Measurements from ENCODE around the gene FAIM. TPM values are rescaled to one million over a fixed set of nuclear protein-coding genes. Genes with fewer than 3 reads are reported as not detected.
"Not testable (repeated sequence)": the region's sequence is repeated elsewhere in the genome, so short reads cannot be mapped to it uniquely, and the experiment has no call there.

The FAIM gene
- total RNA-seq = 5.1 TPM

- peak; percentile 56 to 73 (median 72) for DNase-seq (ENCODE audit: low read depth in 2 of 3, low spot score in 2 of 3)
Measured at GRCh38 chr3:138608322-138609135, at the start of gene FAIM. FAIM (plus strand) TSS chr3:138608771; CDS start chr3:138619727, 10,956 bp downstream.

- no peak for DNase-seq (ENCODE audit: low read depth in 2 of 3, low spot score in 2 of 3)
Measured at GRCh38 chr3:138559134-138559533, 49.4 kb upstream of the FAIM start.

GRCh38 chr3:138560501-138560900 lies 48.1 kb upstream of the FAIM start:
- no peak for DNase-seq (ENCODE audit: low read depth in 2 of 3, low spot score in 2 of 3)

- DNase-seq (ENCODE audit: low read depth in 2 of 3, low spot score in 2 of 3) = not testable (repeated sequence)
Measured at GRCh38 chr3:138562902-138563301, 45.7 kb upstream of the FAIM start.

GRCh38 chr3:138566293-138566692 lies 42.3 kb upstream of the FAIM start:
- DNase-seq (ENCODE audit: low read depth in 2 of 3, low spot score in 2 of 3) = not testable (repeated sequence)

GRCh38 chr3:138567403-138567802 lies 41.2 kb upstream of the FAIM start:
- DNase-seq (ENCODE audit: low read depth in 2 of 3, low spot score in 2 of 3) = no peak

- no peak for DNase-seq (ENCODE audit: low read depth in 2 of 3, low spot score in 2 of 3)
Measured at GRCh38 chr3:138569090-138569489, 39.5 kb upstream of the FAIM start.

GRCh38 chr3:138569624-138570023 lies 38.9 kb upstream of the FAIM start:
- DNase-seq (ENCODE audit: low read depth in 2 of 3, low spot score in 2 of 3) = not testable (repeated sequence)

- DNase-seq (ENCODE audit: low read depth in 2 of 3, low spot score in 2 of 3) = no peak
Measured at GRCh38 chr3:138573138-138573537, 35.4 kb upstream of the FAIM start.

- peak in 1 of 3 donors; percentile 26 for DNase-seq (ENCODE audit: low read depth in 2 of 3, low spot score in 2 of 3)
Measured at GRCh38 chr3:138578141-138578540, 30.4 kb upstream of the FAIM start.

GRCh38 chr3:138578961-138579574 lies 29.5 kb upstream of the FAIM start:
- DNase-seq (ENCODE audit: low read depth in 2 of 3, low spot score in 2 of 3) = no peak

- DNase-seq (ENCODE audit: low read depth in 2 of 3, low spot score in 2 of 3) = no peak
Measured at GRCh38 chr3:138587374-138587773, 21.2 kb upstream of the FAIM start.

- DNase-seq (ENCODE audit: low read depth in 2 of 3, low spot score in 2 of 3) = no peak
Measured at GRCh38 chr3:138588445-138588844, 20.1 kb upstream of the FAIM start.

- DNase-seq (ENCODE audit: low read depth in 2 of 3, low spot score in 2 of 3) = no peak
Measured at GRCh38 chr3:138591392-138591791, 17.2 kb upstream of the FAIM start.

- no peak for DNase-seq (ENCODE audit: low read depth in 2 of 3, low spot score in 2 of 3)
Measured at GRCh38 chr3:138593488-138594149, 15.0 kb upstream of the FAIM start.

GRCh38 chr3:138594150-138594934 lies 14.2 kb upstream of the FAIM start, which contains the start of gene CEP70:
CEP70 (minus strand) TSS chr3:138594260; CDS start chr3:138572927, 21,333 bp downstream.
- DNase-seq (ENCODE audit: low read depth in 2 of 3, low spot score in 2 of 3) = peak; percentile 75 to 98 (median 95)

- DNase-seq (ENCODE audit: low read depth in 2 of 3, low spot score in 2 of 3) = peak in 2 of 3 donors; percentile 49 to 89
Measured at GRCh38 chr3:138594935-138595610, 13.5 kb upstream of the FAIM start.

- not testable (repeated sequence) for DNase-seq (ENCODE audit: low read depth in 2 of 3, low spot score in 2 of 3)
Measured at GRCh38 chr3:138597186-138597976, 11.2 kb upstream of the FAIM start.

- DNase-seq (ENCODE audit: low read depth in 2 of 3, low spot score in 2 of 3) = no peak
Measured at GRCh38 chr3:138598534-138598933, 10.0 kb upstream of the FAIM start.

Measured in hematopoietic multipotent progenitor cell (in vitro differentiated cells).